ENCODE measurements around the gene SF3B2.
"Not testable (repeated sequence)": the region's sequence is repeated elsewhere in the genome, so short reads cannot be mapped to it uniquely, and the experiment has no call there.

The SF3B2 gene

GRCh38 chr11:66051766-66052663 is at the start of gene SF3B2:
SF3B2 (plus strand) TSS chr11:66052364; CDS start chr11:66052385, 21 bp downstream.
- DNase-seq = peak; percentile 99

DNA sequence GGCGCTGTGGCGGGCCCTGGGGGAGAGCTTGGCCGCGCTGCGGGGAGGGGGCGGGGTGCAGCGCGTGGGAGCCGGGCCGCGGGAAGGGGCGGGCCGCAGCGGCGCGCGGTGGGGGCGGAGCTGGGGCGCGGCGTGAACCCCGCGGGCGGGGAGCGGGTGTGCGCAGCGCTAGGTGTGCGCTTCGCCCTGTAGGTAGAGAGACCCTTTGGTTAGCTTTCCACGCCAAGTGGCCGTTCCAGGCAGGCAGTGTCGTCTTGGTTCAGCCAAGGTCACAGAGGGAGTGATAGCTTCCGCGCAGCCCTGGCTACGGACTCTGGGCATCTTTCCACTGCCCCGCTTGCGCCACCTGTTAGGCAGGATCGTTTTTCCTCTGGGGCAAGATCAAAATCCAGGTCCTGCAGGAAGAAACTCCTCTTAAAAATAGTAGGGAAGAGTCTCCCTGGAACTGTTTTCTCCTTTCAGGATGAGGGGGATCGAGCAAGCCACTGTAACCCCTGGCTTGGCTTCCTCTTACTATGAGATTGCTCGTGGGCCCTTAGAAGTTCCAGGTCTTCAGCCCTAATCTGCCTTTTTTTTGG is 49.4 kb upstream of the SF3B2 start:
- DNase-seq = peak; percentile 39

- no peak for DNase-seq
Measured at GRCh38 chr11:66003291-66003690, 48.9 kb upstream of the SF3B2 start.

DNA sequence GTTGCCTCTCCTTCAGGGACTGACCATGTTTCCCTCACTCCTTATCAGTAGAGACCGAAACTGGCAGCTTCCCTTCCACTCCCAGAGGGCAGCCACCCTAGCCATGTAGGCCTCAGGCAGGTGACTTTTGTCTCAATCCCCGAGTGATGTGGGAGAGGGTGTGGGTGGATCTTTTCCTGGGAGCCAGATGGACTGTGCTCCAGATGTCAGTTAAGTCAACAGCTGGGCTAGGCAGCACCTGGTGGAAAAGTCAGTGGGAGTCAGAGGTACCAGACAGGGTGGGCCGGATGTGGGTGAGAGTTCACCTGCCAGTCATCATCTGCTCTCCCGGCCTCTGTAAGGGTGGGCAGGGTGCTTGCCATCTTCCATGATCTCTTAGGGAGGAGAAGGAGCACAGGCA is 48.0 kb upstream of the SF3B2 start:
- no peak for DNase-seq

- DNase-seq = no peak
Measured at GRCh38 chr11:66006134-66006890, 45.9 kb upstream of the SF3B2 start.

DNA sequence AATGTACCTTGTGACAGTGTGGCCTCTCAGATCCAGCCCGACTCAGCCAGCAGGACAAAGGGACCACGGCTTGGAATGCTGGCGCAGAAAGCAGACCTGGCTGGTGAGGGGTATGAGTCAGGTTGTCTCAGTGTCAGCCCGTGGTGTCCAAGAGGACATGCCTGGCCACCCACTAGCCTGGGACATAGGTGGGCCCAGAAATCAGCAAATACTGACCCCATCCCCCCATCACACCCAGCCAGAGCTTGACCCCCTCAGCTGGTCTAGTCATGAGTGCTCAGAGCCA is 45.3 kb upstream of the SF3B2 start:
- no peak for DNase-seq

DNA sequence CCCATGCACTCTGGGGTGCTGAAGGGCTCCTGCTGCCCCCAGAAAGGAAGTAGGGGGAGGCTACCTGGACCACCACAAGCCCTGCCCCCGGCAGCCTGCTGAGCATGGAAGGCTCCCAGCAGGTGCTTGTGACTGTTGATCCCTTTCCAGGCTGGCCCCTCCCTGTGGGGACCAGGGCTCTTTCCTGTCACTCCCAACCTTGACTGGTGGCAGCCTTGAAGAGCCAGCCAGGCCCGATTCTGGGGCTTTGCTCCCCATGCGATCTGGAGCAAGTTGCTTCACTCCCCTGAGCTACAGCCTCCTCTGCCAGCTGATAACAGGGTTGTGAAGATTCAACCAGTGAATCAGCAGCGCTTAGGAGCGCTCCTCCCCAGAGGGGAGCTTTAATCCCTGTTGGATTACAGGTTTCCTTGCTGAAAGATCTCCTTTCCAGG is 44.9 kb upstream of the SF3B2 start:
- DNase-seq = peak; percentile 74

DNA sequence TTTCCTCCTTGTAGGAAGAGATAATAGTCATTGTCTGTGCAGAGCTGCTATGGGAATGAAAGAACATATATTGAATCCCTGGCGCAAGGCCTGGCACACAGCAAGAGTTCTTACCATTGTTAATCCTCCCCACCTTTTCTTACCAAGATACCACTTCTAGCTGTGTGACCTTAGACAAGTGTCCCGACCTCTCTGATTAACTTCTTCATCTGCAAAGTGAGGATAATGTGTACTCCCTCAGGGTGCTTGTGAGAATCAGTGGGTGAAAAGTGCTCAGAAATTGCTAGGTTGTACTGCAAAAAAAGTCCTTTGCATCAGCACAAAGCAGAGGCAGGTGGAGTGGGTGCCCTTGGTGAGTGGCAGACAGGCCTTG is 44.1 kb upstream of the SF3B2 start:
- DNase-seq = no peak

DNA sequence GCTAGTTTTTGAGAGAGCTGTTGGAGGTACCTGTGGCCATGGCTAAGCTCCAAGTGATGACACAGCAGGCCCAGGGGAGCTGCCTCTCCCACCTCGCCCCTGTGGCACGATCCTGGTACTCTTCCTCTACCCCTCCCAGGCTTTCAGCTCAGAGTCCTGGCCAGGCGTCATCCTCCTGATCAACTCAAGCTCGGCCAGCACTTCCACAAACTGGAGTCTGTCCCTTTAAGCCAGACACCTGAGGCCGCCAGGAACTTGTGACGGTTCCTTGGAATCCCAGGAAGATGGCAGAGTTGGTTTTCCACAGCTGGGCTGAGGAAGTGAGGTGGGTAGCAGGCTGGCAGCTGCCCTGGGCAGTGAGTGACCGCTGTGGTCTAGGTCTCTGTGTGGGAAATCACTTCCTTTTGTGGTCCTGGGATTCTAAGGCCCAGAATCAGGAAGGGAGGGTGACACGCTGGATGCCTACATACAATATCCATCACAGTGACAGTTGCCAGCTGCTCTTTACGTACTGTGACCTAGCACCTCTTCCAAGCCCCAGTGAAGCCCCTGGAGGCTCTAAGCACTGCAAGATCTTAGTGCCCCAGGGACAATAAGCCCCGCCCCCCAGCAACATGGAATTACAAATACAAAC is 43.6 kb upstream of the SF3B2 start:
- DNase-seq = no peak

GRCh38 chr11:66010036-66010435 is 42.1 kb upstream of the SF3B2 start:
- not testable (repeated sequence) for DNase-seq

DNA sequence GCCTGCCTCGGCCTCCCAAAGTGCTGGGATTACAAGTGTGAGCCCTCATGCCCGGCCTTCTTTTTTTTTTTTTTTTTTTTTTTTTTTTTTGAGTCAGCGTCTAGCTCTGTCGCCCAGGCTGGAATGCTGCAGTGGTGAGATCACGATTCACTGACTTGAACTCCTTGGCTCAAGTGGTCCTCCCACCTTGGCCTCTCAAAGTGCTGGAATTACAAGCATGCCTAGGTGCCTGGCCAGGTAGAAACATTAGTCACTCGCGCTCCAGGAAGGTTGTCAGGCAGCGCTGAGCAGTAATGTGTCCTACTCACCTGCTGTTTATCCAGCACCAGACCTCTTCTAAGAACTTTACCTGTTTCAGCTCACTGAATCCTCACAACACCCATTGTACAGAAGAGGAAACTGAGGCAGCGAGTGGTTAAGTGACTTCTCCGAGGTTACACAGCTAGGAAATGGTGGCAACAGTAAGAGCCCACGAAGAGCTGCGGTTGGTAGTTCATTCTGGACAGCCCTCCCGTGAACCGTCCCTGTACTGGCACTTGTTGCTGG is 40.9 kb upstream of the SF3B2 start:
- DNase-seq = peak; percentile 92

DNA sequence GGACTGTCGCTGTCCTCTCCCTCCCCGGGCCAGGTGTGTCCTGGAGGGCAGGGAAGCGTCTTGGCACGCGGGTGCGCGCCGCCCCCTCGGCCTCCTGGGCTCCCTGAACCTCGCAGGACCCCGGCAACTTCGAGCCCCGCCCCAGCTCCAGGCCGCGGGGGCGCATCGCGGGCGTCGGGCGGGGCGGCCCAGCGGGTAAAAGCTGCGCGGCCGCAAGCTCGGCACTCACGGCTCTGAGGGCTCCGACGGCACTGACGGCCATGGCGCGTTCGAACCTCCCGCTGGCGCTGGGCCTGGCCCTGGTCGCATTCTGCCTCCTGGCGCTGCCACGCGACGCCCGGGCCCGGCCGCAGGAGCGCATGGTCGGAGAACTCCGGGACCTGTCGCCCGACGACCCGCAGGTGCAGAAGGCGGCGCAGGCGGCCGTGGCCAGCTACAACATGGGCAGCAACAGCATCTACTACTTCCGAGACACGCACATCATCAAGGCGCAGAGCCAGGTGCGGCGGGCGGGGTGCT is 40.3 kb upstream of the SF3B2 start, which contains the start of gene CST6:
CST6 (plus strand) TSS at position 224 of the 519 bp plus-strand sequence; CDS start at position 261, 37 bp downstream.
- DNase-seq = no peak

- DNase-seq = no peak
Measured at GRCh38 chr11:66012371-66012945, 39.7 kb upstream of the SF3B2 start.

DNA sequence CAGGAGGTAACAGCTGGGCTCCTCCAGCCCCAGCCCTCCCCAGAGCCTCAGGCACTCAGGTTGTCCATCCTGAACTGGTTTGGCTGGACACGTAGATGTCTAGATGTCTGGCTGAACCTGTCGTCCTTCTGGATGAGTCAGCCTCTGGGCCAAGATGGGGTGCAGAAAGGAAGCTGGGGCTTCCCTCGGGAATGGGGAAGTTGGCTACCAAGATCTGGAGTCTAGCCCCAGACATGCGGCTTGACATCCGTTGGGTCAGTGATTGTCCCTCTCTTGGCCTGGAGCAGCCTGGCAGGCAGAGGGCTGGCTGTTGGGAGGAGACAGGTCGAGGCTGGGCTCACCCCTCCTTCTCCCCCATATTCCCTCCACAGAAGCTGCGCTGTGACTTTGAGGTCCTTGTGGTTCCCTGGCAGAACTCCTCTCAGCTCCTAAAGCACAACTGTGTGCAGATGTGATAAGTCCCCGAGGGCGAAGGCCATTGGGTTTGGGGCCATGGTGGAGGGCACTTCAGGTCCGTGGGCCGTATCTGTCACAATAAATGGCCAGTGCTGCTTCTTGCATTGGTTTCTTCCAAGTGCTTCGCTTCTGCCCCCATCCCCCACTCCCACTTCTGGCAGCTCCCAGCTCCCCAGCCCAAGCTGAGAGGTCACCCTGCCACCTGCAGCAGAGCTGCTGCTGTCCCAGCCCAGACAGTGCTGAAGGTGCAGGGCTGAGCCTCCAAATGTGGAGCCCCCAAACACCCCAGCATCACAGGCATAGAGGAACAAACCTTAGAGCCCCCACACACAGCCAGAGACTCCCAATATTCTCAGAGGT is 39.0 kb upstream of the SF3B2 start:
- DNase-seq = peak; percentile 56

- no peak for DNase-seq
Measured at GRCh38 chr11:66013762-66014100, 38.4 kb upstream of the SF3B2 start.

- no peak for DNase-seq
Measured at GRCh38 chr11:66014804-66015453, 37.2 kb upstream of the SF3B2 start.

GRCh38 chr11:66015454-66015881 is 36.7 kb upstream of the SF3B2 start:
- DNase-seq = peak; percentile 61

DNA sequence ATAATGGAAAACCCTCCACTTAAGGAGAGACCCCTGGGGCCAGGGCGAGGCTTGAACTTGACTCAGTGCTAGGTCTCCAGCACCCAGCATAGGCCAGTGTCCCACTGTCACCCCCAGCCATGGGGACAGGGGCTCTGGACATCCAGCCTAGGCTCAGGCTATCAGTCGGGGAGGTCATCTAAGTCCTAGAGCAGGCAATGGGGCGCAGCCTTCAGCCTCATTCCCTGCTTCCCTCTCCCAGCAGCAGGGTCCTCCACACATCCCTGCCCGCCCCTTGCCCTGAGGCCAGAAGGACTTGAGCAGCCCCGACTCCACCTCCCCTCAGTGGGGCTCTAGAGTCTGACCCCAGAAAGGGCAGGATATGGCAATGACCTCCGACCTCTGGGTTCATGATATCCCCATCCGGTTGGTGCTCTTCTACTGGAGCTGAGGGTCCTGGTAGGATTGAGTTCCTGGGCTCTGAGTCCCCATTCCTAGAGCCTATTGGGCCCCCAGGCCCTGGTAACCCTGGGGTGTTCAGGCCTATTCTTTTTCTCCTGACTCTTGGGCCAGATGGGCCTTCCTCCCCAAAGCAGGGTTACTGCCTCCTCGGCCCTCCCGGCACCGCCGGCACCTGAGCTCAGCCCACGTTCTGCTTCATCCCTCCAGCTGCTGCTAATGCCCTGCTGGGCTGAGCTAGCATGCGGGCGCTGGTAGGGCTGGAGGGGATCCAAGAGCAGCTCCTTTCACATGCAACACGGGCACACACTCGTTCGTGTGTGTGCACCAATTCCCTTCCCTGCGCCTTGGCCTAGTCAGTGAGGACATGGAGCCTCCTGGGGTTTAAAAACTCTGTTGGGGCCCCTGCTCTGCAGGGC is 36.0 kb upstream of the SF3B2 start:
- DNase-seq = no peak

DNA sequence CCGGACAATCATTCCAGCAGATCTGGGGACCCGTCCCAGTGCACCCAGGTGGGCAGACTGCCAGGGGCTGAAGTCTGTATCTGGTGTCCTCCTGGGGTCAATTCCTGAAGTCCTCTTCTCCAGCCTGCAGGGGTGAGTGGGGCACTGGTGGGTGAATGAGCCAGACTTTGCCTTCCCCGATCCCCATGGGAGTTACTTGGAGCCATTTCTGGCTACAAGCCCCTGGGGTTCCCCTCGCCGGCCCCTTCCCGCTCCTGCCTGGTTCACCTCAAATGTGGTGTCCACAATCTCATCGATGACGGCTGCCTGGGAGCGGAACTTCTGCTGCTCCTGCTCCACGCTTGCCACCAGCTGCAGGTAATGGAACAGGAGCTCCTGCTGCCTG is 35.4 kb upstream of the SF3B2 start:
- no peak for DNase-seq

DNA sequence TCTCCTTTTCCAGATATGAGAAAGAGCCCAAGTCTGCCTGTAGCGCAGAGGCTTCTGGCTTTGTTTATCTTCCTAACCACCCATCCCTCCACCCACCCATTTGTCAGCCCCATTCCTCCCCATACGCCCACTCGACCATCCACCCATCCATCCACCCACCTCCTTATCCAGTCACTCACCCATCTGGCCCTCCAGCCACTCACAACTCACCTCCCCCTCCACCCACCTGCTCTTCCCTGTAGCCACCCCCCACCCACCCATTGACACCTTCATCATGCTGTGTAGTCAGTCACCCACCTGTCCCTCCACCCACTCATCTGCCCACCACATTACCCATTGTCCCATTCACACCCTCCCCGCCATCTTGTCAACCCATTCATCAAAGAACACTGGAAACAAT is 34.8 kb upstream of the SF3B2 start:
- no peak for DNase-seq
